GM19025 (cell line): ENCODE data around the gene GHITM.
"Not testable (repeated sequence)": the region's sequence is repeated elsewhere in the genome, so short reads cannot be mapped to it uniquely, and the experiment has no call there.

ENCODE experiments used
- ATAC-seq: cut with Tn5 transposase; IDR thresholded peaks from one replicate; pipeline ENCODE4 v1.9.1; 2021; ENCODE audit warnings: mild to moderate bottlenecking, low read depth, moderate library complexity; ENCODE audit not compliant: unreplicated experiment

GHITM gene, protein sequence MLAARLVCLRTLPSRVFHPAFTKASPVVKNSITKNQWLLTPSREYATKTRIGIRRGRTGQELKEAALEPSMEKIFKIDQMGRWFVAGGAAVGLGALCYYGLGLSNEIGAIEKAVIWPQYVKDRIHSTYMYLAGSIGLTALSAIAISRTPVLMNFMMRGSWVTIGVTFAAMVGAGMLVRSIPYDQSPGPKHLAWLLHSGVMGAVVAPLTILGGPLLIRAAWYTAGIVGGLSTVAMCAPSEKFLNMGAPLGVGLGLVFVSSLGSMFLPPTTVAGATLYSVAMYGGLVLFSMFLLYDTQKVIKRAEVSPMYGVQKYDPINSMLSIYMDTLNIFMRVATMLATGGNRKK

DNA sequence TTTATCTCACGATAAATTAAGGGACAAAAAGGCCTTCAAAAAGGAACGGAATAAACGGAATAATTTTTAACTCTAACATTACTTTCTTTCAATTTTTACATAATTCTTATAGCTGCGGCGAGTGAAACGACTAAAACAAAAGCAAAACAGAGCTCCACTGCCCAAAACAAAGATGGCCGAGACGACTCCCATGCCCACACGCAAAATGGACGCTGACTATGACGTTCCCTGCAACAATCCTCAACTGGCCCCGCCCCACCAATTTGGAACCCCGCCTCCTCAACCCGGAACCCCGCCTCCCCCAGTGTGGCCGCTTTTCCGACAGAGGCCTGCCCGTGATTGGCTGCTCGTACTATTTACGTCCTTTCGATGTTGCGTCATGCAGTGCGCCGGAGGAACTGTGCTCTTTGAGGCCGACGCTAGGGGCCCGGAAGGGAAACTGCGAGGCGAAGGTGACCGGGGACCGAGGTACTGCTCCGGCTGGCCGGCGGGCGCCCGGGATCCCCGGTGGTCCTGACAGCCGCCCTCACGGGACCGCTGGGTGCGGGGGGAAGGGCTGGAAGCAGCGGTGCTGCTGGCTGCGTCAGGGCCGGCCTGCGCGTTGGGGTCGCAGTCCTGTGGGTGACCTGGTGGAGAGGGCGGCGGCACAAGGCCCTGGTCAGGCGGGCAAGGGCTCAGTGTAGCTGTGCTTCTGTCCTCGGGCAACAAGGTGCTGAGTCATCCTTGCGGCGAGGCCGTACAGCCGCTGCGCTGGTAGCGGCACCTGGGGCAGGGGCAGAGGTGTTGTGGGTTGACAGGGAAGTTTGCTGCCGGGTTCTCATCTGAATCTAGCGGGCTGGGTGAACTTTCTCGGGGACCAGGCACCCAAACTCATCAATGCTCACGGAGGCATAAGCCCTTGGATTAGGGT lies at the start of gene GHITM:
Gene GHITM (plus strand): TSS at position 384 of the 910 bp plus-strand sequence. CDS start 1,992 bp downstream, outside the sequence.
- peak; percentile 99 for ATAC-seq

GRCh38 chr10:84095811-84096497 lies 43.4 kb upstream of the GHITM start:
- ATAC-seq, result no peak

- no peak for ATAC-seq
Measured at GRCh38 chr10:84097787-84098353, 41.4 kb upstream of the GHITM start.

DNA sequence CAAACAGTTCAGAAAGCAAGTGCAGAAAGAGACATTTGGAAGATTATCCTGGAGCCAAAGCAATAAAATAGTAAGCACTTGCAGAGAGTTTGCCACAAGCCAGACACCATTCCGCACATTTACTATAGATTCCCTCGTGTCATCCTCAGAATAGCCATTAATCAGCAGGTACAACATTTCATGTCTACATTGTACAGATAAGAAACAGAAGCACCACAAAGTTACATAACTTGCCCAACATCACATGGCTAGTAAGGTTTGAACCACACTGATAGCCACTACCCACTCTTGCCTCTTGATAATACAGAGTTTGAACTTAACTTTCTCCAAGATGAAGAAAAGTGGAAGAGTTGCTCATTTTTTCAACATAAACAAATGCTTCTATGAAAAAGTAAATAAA lies 40.6 kb upstream of the GHITM start:
- no peak for ATAC-seq

DNA sequence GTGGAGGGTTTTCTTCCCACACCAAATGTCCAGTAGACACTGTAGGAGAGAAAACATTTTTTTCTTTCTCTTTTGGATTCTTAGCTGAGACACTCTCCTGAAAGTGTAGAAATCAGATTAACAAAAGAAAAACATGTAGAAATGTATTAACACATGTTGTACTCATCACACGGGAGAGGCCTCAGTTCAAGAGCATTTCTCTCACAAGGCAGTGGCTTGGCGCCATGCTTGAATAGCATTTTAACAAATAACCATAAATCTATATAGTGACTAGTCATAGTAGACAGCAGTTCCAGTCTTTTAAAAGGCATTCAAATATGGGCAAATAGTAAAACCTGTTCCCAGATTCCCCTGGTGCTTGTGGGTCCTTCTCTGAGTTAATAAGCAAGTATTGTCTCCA lies 38.3 kb upstream of the GHITM start:
- no peak for ATAC-seq

- ATAC-seq, result no peak
Measured at GRCh38 chr10:84108797-84109196, 30.5 kb upstream of the GHITM start.

- not testable (repeated sequence) for ATAC-seq
Measured at GRCh38 chr10:84109772-84110171, 29.5 kb upstream of the GHITM start.

- not testable (repeated sequence) for ATAC-seq
Measured at GRCh38 chr10:84113468-84113867, 25.8 kb upstream of the GHITM start.

GRCh38 chr10:84114088-84114667 lies 25.1 kb upstream of the GHITM start:
- ATAC-seq, result no peak

DNA sequence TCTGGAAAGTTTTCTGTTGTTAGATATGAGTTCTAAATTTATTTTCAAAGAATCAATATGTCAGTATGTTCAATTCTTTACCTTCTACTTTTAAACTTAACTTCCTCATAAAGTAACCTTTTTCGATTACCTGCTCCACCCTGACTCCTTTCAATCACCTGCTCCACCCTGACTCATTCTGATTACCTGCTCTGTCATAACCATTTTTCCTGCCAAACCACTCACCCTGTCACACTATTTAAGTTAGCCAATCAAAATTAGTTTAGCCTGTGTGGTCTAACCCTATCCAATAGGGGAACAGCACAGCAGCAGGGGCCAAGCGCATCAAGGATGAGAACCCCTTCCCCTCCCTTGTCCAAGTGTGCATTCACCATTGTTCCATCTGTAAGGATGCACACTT lies 22.1 kb upstream of the GHITM start:
- ATAC-seq, result not testable (repeated sequence)

GRCh38 chr10:84117686-84118394 lies 21.5 kb upstream of the GHITM start:
- no peak for ATAC-seq

DNA sequence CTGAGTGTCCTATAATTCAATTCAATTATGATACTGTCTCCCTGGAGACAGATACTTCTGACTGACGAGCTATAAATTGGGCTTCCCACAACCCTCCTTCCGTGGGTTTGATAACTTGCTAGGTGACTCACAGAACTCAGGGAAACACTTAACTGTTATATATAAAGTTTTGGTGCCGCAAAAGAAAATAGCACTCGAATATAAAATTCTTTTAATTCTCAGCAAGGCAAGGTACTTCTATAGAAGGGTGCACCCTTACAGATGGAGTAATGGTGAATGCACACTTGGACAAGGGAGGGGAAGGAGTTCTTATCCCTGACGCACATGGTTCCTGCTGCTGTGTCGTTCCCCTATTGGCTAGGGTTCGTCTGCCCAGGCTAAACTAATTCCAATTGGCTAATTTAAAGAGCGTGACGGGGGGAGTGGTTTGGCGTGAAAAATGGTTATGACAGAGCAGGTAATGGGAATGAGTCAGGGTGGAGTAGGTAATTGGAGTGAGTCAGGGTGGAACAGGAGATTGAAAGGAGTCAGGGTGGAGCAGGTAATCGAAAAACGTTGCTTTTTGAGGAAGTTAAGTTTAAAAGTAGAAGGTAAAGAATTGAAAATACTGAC lies 20.8 kb upstream of the GHITM start:
- no peak for ATAC-seq

- ATAC-seq, result no peak
Measured at GRCh38 chr10:84123362-84123761, 15.9 kb upstream of the GHITM start.

- ATAC-seq, result not testable (repeated sequence)
Measured at GRCh38 chr10:84125910-84126784, 13.2 kb upstream of the GHITM start.

- no peak for ATAC-seq
Measured at GRCh38 chr10:84126785-84127167, 12.5 kb upstream of the GHITM start.

- ATAC-seq, result no peak
Measured at GRCh38 chr10:84135836-84136235, 3.5 kb upstream of the GHITM start.

- no peak for ATAC-seq
Measured at GRCh38 chr10:84137811-84138210, 1.5 kb upstream of the GHITM start.

DNA sequence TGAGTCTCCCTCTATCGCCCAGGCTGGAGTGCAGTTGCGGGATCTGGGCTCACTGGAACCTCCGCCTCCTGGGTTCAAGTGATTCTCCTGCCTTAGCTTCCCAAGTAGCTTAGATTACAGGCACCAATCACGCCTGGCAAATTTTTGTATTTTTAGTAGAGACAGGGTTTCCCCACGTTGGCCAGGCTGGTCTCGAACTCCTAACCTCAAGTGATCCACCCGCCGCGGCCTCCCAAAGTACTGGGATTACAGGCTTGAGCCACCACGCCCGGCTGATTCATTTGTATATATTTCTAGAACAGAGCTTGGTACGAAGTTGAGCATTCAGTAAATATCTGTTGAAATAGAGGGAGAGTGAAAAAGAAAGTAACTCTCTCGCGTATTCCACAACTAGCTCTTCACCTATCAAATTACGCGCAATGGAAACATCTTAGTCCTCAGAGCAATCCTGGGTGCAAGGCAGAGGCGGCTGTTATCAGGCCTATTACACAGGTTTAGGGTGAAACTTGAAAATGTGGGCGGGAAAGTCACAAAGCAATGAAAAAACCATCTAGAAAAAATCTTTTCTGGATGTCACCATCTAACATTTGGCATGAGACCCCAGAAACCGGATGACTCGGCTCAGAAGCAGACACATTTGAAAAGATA lies 707 bp upstream of the GHITM start:
- ATAC-seq, result no peak
